Activated CD4-positive, alpha-beta T cell treated with anti-CD3 and anti-CD28 coated beads, Interleukin-2, Interleukin-6, amounts not matched to agents 100 ng/mL and 50 ng/mL, durations not matched to agents 16 hours and 8 hours (primary cell): Measurements from ENCODE around the gene GRIK3.
"Not testable (repeated sequence)": the region's sequence is repeated elsewhere in the genome, so short reads cannot be mapped to it uniquely, and the experiment has no call there.

Experiments
- DNase-seq: peaks from one replicate; pipeline ENCODE4 v3.0.0-alpha.2; 2020

The GRIK3 gene

DNA sequence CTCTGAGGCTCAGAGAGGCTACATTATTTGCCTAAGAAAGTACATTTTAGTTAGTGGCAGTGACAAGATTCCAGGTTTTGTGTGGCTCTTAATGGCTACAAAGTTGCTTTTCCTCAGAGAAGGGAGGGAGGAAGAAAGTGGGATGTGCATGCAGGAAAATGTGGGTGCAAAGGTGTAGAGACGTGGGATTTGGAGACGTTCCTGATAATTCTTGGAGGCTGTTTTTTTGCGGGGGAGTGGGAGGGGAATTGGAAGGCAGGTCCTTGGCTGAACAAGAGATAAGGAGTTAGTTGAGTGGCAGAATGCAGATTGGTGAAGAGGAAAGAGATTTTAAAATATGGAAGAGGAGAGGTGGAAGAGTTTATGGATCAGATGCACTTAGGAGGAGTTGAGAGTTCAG lies 258.1 kb downstream of the GRIK3 start:
- DNase-seq = no peak

DNA sequence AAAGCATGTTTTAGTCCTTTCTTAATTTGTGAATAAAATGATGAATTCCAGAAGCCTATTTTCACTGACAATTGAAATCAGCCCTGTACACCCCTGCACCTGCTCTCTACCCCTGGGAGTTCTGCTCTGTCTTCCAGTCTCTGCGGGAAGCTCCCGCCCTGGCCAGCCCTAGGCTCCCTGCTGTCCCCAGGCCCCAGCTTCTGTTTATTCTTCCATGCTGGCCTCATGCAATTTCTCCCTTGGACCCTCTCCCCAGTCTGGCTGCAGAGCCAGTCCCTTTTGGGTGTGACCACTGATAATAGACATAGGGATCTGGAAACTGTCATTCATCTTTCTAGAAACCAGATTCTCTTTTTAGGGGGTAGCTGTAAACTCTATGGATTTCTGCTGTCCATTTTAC lies 258.6 kb downstream of the GRIK3 start:
- DNase-seq = no peak

DNA sequence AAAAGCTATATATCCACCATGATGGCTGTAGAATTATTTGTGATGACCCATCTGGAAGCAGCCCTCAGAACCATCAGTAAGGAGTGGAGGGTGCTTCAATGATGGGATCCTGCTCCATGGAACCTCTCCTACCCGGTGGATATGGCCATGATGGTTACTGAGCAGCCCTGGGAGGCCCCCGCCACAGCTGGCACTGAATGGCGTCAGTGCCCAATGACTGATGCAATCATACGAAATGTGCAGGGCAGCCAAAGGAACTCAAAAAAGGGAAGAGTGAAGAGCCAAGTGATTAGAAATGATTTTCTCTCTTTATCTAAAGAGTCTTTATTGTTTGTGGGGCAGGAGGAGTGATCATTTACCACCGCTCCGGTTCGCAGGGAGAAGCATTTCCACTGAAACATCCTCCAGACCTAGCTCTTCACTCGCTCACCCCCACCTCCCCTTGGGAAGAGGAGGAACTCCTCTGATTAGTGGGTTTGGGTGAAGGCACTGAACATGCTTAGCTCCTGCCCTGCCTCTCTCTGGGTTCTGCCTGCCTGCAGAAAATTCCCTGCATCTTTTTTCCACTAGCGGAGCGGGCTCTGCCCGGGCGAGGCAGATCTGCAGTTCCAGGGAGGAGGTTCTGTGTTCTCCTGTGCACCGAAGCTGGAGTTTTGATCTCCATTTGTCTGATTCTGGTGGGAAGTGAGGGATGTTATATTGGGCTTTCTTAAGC lies 260.3 kb downstream of the GRIK3 start:
- DNase-seq = no peak

DNA sequence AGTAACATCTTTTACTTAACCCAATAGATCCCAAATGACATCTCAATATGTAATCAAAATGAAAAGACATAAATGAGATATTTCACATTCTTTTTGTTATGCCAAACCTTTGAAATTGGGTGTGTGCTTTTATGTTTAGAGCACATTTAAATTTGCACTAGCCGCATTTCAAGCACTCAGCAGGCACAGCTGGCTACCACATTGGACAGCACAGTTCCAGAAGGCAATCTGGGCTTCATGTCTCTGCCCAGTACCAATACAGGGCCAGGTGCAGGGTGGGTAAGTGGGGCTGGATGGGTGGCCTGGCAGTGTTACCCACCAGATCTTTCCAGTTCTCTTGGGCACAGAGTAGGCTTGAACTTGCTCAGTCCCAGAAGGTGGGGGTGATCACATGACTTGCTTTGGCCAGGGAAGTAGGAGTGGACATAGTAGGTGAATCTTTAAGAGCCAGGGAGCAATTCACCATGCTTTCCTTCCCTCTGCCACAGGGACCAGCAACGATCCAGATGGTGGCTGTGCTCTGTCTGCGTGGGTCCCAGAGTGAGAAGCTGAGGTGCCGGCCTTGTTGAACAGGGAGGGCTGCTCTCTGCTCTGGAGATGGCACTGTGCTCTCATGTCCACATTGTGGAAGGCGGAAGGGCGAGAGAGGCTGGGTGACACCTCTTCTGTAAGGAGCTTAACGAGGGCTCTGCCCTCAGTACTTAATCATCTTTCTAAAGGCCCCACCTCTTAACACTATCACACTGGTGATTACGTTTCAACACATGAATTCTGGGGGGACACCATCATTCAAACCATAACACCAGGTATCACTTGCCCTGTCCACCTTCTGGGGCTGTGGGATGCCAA lies 261.4 kb downstream of the GRIK3 start:
- no peak for DNase-seq

DNA sequence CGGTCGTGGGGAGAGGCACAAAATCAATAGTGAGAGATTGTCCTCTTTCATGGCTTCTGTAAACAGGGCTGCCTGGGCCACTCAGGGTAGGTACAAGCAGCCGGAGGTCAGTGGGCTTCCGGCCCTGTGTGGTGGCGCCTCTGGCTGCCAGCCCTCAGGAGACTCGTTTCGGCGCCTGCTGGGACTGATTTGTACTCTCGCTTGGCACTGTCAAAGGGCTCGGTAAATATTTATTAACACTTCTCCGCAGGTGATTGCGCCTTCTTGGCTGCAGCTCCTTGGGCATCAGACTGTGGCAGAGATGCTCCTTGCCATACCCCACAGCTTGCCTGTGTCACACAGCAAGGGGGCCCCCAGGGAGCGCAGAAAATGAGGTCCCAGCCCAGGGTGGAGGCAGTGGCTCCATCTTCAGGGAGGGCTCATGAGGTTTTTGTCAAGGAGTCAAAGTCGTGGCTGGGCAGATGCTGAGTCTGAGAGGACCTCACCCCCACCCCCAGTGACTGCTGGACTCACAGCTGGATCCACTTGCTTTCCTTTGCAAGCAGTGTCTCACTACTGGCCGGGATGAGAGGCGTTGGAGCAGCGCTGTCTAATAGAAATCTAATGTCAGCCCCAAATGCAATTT lies 262.5 kb downstream of the GRIK3 start:
- DNase-seq = no peak

DNA sequence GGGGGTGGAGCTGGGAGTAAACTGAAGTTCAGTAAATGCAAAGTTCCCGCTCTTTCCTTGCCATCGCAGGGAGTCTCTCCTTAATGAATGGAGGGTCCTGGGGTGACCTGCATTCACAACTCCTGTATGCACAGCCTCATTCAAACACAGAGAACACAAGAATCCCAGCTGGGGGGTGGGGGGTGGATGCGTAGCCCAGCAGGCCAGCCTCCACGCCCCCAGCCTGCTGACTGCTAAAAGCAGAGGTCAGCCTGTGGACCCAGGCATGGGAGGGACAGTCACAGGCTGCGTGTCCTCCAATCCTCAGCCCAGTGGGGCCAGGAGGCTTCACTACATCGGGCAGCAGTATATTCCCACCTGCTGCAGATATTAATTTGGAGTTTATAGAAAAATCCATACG lies 263.1 kb downstream of the GRIK3 start:
- DNase-seq = no peak

DNA sequence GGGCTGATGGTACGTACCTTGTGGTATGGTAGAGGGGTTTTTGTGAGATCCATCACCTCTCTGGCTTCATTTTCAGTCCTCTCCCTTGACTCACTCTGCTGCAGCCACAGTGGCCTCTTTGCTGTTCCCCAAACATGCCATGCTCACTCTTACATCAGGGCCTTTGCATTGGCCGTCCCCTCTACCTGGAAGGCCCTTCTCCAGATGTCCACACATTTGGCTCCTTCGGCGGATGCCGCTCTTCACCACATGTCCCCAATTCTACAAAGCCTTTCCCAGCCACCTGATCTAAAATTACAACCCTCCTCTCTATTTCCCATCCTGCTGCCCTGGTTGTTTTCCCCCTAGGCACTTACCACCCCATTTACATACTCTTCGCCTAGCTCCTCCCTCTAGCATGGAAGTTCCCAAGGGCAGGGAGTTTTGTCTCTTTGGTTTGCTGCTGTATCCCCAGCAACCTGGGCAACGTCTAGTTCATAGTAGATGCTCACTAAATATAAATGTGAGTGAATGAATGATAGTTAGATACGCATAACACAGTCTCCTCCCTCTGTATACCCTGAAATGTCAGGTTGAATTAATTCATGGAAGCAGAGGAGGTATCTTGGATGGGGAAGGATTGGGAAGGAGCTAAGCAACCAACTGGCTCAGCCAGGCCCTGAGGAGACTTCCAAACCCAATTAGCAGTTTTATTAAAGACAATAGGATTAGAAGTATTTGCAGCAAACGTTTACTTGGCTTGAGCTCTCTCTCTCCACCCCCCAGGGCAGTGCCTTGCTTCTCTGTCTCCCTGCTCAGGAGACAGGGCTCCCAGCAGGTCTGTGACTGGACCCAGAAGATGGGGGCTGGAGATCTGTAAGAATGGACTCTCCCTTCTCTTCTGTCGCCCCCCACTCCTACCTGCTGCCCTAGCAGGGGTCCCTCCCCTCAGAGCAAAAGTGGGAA lies 264.2 kb downstream of the GRIK3 start:
- DNase-seq = no peak

DNA sequence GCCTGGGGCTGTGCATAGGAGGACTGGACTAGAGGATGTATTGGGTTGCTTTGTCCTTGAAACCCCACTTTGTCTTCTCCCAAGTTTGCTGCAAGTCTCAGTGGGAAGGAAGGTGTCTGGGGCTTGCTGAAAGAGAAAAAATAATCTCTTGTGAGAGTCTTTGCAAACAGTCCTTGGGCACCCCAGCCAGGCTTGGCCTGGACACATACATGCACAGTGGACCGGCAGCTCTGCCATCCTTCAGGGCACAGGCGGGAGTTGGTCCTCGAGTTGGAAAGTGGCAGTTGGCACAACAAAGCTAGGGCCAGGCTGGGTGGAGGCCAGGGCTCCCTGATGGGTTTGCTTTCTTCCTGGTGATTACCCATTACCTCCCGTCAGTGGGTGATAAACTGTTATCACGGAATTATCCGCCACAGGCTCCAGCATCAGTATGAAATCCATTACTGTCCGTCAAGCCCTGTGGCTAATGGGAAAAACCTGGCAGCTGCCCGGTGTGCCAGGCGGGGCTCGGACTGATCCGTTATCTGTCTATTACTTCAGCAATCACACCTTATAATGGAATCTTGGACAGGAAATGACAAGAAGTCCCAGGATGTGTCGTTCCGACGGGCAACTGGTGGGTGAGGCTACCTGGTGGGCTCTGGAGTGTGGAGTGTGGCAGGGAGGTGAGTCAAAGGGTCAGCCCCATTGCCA lies 265.7 kb downstream of the GRIK3 start:
- no peak for DNase-seq

DNA sequence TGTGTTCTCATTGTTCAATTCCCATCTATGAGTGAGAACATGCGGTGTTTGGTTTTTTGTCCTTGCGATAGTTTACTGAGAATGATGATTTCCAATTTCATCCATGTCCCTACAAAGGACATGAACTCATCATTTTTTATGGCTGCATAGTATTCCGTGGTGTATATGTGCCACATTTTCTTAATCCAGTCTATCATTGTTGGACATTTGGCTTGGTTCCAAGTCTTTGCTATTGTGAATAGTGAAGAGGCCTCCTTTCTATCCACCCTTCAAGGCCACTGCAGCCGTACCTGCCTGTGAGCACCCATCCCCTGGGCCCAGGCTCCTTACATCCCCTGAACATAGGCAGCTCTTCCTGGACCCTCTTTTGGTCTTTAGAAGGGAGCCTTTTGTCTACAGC lies 266.9 kb downstream of the GRIK3 start:
- not testable (repeated sequence) for DNase-seq

DNA sequence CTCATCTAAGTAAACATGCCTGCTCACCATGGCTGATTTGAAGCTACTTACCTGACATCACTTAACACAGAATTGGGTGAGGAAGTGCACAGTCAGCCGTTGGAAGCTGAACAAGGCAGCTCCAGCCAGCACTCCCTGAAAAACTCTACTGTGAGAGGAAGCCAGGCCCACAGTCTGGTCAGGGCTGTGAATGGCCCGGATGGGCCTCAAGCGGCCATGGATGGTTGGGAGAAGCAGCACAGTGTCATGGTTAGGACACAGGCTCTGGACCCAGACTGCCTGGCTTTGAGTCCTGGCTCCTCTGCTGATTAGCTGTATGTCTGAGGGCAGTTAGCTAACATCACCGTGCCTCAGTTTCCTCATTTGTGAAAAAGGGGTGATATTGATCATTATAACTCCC lies 267.8 kb downstream of the GRIK3 start:
- DNase-seq = no peak

DNA sequence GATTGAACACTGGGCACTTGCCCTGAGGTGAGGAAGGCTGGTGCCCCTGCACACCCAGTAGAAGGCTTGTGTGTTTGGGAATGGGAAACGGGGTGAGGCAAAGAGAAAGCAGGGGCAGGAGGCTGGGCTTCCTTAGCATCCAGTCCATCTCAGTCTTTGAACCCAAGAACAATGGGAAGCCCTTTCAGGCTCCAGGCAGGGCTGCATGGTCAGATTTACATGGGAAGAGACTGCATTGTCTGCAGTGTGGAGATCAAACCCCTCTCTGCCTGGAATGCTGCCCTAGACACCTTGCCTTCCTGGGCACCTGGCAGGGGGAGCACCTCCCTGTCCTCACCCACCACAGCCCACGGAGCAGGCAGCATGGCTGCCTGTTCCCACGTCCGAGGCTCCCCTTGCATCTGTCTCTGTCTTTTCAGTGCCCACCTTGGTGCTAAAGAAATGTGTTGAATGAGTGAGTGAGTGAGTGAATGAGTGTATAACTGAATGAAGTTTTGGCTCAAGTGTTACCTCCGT lies 268.5 kb downstream of the GRIK3 start:
- DNase-seq = no peak

DNA sequence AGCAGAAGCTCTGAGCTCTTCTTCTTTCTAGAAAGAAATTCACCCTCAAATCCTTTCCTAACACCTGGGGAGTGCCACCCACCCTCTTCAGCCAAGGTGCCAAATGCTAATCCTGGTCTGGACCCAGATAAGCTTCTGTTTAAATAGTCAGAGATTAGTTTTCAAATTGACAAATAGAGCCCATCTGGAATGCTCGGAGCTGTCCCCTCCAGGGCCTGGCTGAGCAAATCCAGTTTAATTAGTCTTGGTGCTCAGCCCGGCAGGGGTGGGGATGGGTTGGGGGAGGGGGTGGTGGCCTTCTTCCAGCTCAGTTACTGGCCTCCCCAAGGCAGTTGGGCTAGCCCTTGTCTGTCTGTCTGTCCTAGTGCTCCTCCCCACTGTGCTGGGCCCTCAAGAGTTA lies 269.5 kb downstream of the GRIK3 start:
- no peak for DNase-seq

DNA sequence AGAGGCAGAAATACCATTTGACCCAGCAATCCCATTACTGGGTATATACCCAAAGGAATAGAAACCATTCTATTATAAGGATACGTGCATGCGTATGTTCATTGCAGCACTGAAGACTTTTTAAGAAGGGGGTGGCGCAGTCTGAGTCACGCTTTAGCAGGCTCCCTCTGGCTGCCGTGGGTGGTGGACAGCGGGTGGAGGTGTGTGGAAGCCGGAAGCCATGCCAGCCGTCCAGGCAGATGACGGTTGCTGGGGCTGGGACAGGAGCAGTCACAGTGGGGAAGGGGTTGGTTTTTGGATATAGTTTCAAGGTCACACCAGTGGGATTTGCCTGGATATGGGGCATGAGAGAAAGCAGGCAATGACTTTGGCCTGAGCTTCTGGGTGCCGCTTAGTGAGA lies 270.5 kb downstream of the GRIK3 start:
- DNase-seq = no peak

DNA sequence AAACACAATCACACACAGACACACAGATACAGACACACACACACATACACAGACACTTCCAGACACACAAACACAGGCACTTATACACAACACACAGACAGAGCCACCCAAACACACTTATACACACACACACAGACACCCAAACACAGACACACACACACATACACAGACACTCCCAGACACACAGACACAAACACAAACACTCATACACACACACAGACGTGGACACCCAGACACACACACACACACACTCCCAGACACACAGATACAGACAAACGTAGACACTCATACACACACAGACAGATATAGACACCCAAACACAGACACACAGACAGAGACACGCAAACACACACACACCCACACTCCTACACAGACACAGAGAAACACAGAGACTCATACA lies 272.1 kb downstream of the GRIK3 start:
- no peak for DNase-seq

DNA sequence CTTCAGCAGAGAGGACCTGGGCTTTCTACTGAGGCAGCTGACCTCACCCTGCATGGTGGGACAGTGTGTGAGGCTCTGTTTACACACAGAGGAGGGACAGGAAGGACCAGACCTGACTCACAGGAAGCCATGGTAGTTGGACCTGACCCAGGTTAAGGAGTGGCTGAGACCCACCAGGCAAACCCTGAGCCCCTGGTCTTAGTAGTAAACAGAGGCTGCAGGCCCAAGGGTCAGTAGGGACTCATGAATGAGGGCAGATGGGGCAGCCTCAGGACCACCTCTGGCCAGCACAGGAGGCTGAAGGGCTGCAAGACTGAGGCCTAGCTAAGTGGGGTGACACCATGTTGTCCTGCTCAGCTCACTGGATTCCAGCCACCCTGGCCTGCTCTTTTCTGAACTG lies 273.2 kb downstream of the GRIK3 start:
- DNase-seq = no peak

DNA sequence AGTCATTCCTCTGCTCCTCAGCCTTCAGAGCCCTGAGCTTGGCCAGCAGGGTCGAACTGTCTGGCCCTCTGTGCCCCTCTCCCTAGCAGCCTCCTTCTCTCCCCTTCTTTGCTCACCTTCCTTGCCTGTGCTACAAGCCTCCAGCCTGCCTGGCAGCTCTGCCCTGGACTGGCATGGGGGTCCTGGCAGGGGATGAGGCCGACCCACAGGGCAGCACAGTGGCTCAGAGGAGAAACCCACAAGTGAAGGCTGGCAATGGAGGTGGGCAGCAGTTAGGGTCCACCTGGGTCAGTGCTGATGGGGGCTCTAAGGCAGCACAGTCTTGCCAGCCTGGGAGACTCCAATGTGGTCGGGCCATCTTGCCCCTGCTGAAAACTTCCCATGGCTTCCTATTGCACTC lies 274.2 kb downstream of the GRIK3 start:
- no peak for DNase-seq

DNA sequence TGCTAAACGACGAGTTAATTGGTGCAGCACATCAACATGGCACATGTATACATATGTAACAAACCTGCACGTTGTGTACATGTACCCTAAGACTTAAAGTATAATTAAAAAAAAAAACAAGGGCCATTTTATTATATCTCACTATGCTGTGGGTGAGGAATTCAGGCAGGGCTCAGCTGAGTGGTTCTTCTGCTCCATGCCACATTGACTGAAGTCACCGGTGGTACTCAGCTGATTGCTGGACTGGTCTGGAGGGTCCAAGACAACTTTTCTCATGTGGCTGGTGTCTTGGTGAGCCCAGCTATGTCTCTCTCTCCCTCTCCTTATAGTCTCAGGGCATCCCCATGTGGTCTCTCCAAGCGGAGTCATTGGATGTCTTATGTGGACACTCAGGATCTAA lies 275.0 kb downstream of the GRIK3 start:
- no peak for DNase-seq

DNA sequence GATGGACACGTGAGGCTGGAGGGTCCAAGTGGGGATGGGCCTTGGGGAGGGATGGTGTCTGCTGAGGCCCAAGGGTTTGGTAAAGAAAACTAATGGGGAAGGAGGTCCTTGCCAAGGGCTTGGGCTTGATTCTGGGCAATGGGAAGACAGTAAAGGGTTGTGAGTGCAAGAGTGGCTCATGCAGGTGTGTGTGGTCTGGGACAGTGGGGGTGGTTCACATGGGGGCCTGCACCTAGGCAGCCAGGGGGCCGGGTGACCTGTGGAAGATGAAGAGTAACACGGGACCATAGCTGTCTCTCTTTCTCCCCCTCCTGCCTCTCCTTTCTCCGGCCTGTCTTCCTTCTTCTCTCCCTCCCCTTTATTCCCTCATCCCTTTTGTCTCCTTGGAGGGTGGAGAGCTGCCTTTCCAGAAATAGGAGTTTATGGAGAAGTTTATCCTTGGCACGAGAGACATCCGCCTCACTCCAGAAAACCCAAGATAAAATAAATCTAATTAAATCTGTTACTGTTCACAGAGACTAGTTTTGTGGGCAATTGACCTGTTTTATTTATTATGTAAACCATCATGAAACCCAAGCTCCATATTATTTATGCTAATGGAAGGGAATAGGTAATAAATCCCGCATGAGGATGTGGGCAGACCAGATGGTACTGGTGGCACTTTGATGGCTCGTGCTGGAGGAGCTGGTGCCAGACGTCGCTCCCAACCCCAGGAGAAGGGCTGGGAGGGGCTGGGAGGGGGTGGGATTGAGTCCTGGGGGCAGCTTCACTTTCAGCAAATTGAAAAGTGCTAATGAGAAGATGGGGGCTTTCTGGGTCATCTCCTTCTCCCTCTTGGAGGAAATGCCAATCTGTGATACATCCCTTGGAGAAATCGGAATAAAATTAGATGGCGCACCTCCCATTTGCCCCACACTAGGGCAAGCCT lies 278.7 kb downstream of the GRIK3 start:
- no peak for DNase-seq

DNA sequence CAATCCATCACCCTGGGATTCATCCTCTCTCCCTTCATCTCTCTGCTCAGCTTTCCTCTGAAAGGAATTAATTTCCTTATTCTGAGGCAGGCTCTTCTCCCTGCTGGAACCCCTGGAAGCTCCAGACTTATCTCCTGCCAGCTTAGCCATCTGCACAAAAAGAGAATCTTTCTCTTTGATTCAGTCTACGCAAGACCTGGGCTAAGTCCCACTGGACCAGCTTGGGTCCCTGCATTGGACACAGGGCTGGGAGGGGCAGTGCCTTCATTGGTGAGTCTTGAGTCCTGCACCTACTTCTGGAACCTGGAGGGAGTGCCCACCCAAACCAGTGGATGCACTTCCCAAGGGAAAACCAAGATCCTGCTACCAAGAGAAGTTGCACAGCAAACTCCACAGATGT lies 279.9 kb downstream of the GRIK3 start:
- no peak for DNase-seq

DNA sequence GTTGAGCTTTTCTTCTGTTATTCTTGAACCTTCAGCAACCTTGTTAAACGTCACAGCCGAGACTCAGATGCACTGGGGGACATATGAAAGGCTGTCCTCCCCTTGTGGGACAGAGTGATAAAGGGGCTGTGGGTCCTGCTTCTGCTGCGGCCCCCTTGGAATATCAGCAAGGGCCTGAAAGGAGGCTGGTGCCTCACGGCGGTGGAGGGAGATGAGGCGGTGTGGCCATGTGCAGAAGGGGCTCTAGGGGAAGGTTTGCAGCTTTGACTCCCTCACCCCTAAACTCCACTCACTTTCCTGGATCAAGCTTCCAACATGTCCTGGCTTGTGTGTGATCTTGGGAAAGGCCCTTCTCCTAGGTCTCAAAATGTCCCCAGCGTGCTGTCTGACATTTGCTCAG lies 280.9 kb downstream of the GRIK3 start:
- DNase-seq = no peak

DNA sequence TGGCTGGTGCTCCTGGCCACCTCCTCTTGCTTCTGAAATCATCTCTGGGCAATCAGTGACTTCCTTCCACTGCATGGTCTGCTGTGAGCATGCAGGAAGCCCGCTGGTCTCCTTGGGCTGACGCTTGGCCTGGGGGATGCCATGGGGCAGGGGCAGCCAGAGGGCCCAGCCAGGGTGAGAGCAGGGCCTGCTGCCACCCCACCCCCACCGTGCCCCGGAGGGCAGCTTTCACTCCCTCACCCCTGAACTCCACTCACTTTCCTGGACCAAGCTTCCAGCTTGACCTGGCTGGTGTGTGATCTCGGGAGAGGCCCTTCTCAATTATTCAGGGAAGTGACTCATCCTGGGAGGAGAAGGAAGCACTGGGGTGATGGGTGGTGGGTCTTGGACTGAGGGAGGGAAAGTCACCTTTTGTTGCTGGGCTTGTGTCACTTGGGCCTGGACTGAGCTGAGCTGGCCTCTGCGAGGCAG lies 281.4 kb downstream of the GRIK3 start:
- no peak for DNase-seq
